Vagina (tissue), 2 donors: Measurements from ENCODE around the gene STK39.

Experiments
- POLR2A ChIP-seq, 2 donors: fragments of 450-650 bp; IDR thresholded peaks; one replicate each; pipeline ENCODE4 v1.6.1; 2017; ENCODE audit warnings: antibody characterized with exemption in 2 of 2, mild to moderate bottlenecking in 2 of 2, moderate library complexity in 2 of 2
- TF ChIP-seq, protein P1 (sequence below), 3 experiments: fragments of 450-650 bp in 2 of 3; fragments of 200-600 bp in 1 of 3; sonication (generic) in 1 of 3; IDR thresholded peaks; one replicate each; pipeline ENCODE4 v1.5.1; 2017 to 2019; ENCODE audit warnings: antibody characterized with exemption in 3 of 3, mild to moderate bottlenecking in 2 of 3, moderate library complexity in 2 of 3

- TF ChIP-seq POLR2A (IDR thresholded peaks at IDR 0.05), result no peak
- TF ChIP-seq, protein P1, sequence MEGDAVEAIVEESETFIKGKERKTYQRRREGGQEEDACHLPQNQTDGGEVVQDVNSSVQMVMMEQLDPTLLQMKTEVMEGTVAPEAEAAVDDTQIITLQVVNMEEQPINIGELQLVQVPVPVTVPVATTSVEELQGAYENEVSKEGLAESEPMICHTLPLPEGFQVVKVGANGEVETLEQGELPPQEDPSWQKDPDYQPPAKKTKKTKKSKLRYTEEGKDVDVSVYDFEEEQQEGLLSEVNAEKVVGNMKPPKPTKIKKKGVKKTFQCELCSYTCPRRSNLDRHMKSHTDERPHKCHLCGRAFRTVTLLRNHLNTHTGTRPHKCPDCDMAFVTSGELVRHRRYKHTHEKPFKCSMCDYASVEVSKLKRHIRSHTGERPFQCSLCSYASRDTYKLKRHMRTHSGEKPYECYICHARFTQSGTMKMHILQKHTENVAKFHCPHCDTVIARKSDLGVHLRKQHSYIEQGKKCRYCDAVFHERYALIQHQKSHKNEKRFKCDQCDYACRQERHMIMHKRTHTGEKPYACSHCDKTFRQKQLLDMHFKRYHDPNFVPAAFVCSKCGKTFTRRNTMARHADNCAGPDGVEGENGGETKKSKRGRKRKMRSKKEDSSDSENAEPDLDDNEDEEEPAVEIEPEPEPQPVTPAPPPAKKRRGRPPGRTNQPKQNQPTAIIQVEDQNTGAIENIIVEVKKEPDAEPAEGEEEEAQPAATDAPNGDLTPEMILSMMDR (IDR thresholded peaks at IDR 0.05), result no peak
Observed at GRCh38 chr2:168075446-168075845, 171.9 kb downstream of the STK39 start.
